Measurements from ENCODE around the gene ADCY4.

GRCh38 chr14:24334431-24335291 is at the start of gene ADCY4:
- TF ChIP-seq POLR2A (IDR thresholded peaks at IDR 0.05), result no peak
- TF ChIP-seq CTCF (IDR thresholded peaks at IDR 0.05), result no peak

All from ovary (tissue), 3 donors.